ENCODE results near the gene IMPG2. TPM values are rescaled to one million over a fixed set of nuclear protein-coding genes. Genes with fewer than 3 reads are reported as not detected.

The IMPG2 gene
- total RNA-seq, 3 donors from 2014 or later: 0.03 to 0.05 (median 0.05) TPM

Other genes starting within 250 kb of the IMPG2 start
- 1 to 10 TPM; 3.0 to 4.6 (median 4.0) TPM for gene SENP7, start 192.6 kb upstream of the IMPG2 start, total RNA-seq
- gene TRMT10C, start 241.3 kb upstream of the IMPG2 start, total RNA-seq: 10 to 100 TPM; 66.3 to 72.2 (median 71.6) TPM